ENCODE data around the gene STOX1.
"Not testable (repeated sequence)": the region's sequence is repeated elsewhere in the genome, so short reads cannot be mapped to it uniquely, and the experiment has no call there.

Gene STOX1

GRCh38 chr10:68897336-68897741 is 70.0 kb downstream of the STOX1 start:
- DNase-seq = peak; percentile 43

DNA sequence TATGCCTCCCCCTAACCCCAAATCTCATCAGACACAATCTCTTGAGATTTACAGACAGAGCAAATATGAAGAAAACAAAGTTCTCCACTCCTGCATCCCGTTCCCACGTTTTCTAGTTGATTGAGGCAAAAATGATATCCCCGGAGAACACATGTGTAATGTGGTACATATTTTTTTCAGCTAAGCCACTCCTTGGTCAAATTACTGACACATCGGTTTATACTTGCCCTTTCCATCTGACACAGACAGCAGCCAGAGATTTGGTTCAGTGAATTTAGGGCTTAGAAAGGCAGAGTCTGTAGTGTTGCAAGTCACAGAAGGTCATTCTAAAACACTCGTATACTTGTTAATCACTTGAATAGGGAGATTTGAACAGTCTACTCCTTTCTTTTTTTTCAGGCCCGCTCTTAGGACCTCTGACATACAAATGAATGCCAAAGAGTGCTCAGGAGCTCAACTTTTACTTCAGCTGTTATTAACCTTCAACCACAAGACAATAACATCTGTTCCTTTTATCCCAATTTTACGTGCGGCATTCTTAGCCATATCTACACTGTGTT is 71.9 kb downstream of the STOX1 start:
- DNase-seq = no peak

DNA sequence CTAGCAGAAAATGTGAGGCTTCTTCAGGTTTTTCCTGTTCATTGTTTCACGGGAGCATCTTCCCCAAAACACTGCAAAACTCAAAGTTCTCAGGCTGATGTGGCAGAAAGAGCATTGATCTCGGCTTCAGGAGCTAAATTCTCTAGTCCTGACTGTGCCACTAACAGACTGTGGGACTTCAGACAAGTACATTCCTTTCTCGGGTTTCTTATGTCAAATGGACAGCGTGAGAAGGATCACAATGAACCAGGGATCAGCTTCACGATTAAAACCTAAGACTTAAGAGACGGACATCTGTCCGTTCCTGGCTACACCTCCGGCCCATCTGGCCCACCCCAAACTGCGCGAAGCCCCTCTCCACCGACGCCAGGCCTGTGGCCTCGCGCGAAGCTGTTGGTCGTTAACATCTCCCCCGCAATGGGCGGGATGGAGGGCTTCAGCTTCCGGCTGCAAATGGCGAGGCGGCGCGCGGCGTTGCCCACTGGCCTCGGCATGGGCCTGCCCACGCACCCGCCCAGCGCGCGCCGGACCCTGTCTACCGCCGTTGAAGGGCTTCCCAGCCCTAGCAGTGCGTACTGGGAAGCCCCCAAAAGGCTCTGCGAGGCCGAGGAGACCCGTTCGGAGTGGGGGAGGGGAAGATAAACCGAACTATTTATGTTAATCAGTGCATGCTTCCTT is 73.2 kb downstream of the STOX1 start:
- no peak for DNase-seq

DNA sequence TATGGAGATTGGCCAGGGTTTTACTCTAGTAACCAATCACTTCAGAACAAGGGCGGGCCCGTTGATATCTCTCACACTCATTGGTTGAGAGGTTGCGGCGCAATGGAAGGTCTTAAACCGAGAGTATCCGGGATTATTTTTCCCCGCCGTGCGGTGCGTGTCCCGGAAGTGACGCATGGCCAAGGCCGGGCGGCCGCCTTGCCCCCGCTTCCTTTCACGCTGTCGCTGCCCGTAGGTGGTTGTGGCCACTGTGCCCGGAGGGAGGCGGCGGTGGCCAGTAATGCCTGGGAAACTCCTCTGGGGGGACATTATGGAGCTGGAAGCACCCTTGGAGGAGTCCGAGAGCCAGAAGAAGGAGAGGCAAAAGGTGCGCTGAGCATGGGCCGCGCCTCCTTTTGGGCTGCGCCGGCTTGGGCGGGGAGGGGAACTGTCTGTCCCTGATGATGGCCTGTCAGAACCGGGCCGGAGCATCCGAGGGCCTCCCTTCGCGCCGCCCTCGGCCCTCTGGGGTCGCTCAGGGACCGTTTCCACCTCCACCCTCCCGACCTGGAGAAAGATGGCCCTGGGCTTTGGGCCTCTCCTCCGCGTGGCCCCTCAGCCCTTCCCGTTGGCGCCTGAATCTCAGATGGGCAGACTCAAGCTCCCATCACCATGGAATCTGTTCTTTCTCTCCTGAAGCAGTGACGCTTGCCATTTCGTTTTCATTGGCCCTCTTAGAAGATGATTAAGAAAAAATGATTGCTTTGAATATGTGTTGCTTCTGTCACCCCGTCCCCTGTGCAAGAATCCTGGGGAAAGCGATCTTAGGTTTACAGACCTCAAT is 74.0 kb downstream of the STOX1 start, which contains the start of gene DDX50:
DDX50 (plus strand) TSS at position 211 of the 823 bp plus-strand sequence; CDS start at position 281, 70 bp downstream.
- DNase-seq = peak; percentile 41

- no peak for DNase-seq
Observed at GRCh38 chr10:68902382-68902781, 75.1 kb downstream of the STOX1 start.

DNA sequence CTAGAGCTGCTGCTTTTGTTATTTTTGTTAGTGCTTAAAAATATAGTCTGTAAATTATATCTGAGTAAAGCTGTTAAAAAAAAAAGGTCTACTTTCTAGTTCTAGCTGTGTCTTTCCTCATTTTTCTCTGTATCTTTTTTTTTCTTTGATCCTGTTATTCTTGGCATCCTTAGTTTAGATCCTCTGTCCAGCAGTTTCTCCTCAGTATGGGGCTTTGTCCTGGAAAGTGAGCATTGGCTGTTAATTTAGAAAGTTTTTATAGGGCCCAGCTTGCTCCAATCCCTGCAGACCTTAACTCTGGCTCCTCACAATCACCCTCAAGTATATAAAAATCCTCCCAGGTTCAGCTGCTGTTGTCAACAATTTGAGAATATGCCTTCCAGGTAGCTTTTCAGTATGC is 97.3 kb downstream of the STOX1 start:
- DNase-seq = no peak

DNA sequence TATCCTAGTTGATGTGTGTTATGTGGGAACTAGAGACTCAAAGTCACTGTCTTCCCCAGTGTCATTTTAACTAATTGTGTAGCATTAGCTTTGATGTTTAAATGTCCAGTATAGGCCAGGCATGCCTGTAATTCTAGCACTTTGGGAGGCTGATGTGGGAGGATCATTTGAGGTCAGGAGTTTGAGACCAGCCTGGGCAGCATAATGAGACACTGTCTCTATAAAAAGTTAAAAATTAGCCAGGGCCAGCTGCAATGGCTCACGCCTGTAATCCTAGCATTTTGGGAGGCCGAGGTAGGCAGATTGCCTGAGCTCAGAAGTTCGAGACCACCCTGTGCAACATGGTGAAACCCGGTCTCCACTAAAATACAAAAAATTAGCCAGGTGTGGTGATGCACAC is 98.2 kb downstream of the STOX1 start:
- DNase-seq = no peak

DNA sequence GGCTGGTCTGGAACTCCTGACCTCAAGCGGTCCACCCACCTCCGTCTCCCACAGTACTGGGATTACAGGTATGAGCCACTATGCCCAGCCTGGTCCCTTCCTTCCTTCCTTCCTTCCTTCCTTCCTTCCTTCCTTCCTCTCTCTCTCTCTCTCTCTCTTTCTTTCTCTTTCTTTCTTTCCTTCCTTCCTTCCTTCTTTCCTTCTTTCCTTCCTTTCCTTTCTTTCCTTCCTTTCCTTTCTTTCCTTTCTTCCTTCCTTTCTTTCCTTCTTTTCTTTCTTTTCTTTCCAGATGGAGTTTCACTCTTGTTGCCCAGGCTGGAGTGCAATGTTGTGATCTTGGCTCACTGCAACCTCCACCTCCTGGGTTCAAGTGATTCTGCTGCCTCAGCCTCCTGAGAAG is 101.8 kb downstream of the STOX1 start:
- not testable (repeated sequence) for DNase-seq

GRCh38 chr10:68929888-68930287 is 102.6 kb downstream of the STOX1 start:
- DNase-seq = not testable (repeated sequence)

GRCh38 chr10:68932860-68933259 is 105.5 kb downstream of the STOX1 start:
- DNase-seq = not testable (repeated sequence)

GRCh38 chr10:68934994-68935393 is 107.7 kb downstream of the STOX1 start:
- no peak for DNase-seq

GRCh38 chr10:68938117-68938516 is 110.8 kb downstream of the STOX1 start:
- no peak for DNase-seq

- no peak for DNase-seq
Observed at GRCh38 chr10:68938884-68939283, 111.6 kb downstream of the STOX1 start.

GRCh38 chr10:68940917-68941316 is 113.6 kb downstream of the STOX1 start:
- not testable (repeated sequence) for DNase-seq
